Common myeloid progenitor, CD34-positive (primary cell): ENCODE data around the gene GRIK5.

Source experiments
- CTCF ChIA-PET: fragments of 350-600 bp; sonication (Branson Sonifier 250); formaldehyde crosslinking; loops from one replicate; lab custom pipeline; 2021; ENCODE audit warnings: antibody characterized with exemption; lab: Charles Lee
- POLR2A ChIA-PET: fragments of 350-600 bp; sonication (Branson Sonifier 250); formaldehyde crosslinking; loops from one replicate; lab custom pipeline; 2021; ENCODE audit warnings: antibody characterized with exemption; lab: Charles Lee
- DNase-seq, 3 donors: peaks; one replicate each; pipeline versions ENCODE4 v3.0.0 to v3.0.0-alpha.2; 2013
- H3K27ac ChIP-seq, 2 experiments: 1 replicate in 1 of 2; 2 replicates in 1 of 2; pipeline ENCODE4 v1.7.0; 2013; ENCODE audit warnings: inconsistent platforms in 2 of 2, low read length in 2 of 2, mild to moderate bottlenecking in 2 of 2, low read depth in 1 of 2, moderate library complexity in 1 of 2; ENCODE audit not compliant: severe bottlenecking in 2 of 2, insufficient read depth in 1 of 2, poor library complexity in 1 of 2
- H3K27me3 ChIP-seq, 5 experiments: replicated peaks in 2 of 5; 1 replicate in 3 of 5; 2 replicates in 2 of 5; pipeline versions ENCODE4 v1.6.1 to v1.7.0; 2013; ENCODE audit warnings: low read length in 4 of 5, mild to moderate bottlenecking in 2 of 5, moderate library complexity in 2 of 5, inconsistent platforms in 1 of 5; ENCODE audit not compliant: insufficient read depth in 5 of 5, control insufficient read depth in 4 of 5
- H3K36me3 ChIP-seq, 4 experiments: 1 replicate in 2 of 4; 2 replicates in 2 of 4; pipeline versions ENCODE4 v1.6.1 to v1.7.0; 2013; ENCODE audit warnings: low read length in 3 of 4, control low read depth in 1 of 4, mild to moderate bottlenecking in 1 of 4; ENCODE audit not compliant: control insufficient read depth in 4 of 4, insufficient read depth in 4 of 4
- H3K4me1 ChIP-seq, 4 experiments: 1 replicate in 3 of 4; 2 replicates in 1 of 4; pipeline versions ENCODE4 v1.6.1 to v1.7.1; 2013; ENCODE audit warnings: low read length in 3 of 4, mild to moderate bottlenecking in 3 of 4, control low read depth in 1 of 4, inconsistent platforms in 1 of 4, moderate library complexity in 1 of 4; ENCODE audit not compliant: control insufficient read depth in 4 of 4, insufficient read depth in 4 of 4; ENCODE audit errors: control extremely low read depth in 1 of 4
- H3K4me3 ChIP-seq, 7 experiments: 1 replicate in 4 of 7; 2 replicates in 3 of 7; pipeline versions ENCODE4 v1.5.1 to v1.7.0; 2013; ENCODE audit warnings: mild to moderate bottlenecking in 7 of 7, low read length in 6 of 7, moderate library complexity in 6 of 7, inconsistent platforms in 2 of 7, low read depth in 2 of 7, control low read depth in 1 of 7; ENCODE audit not compliant: insufficient read depth in 4 of 7, control insufficient read depth in 1 of 7; ENCODE audit errors: extremely low read depth in 1 of 7
- H3K9me3 ChIP-seq, 5 experiments: 1 replicate in 4 of 5; 2 replicates in 1 of 5; pipeline versions ENCODE4 v1.6.1 to v1.7.1; 2013; ENCODE audit warnings: low read length in 4 of 5, mild to moderate bottlenecking in 2 of 5, inconsistent platforms in 1 of 5, low read depth in 1 of 5, moderate library complexity in 1 of 5; ENCODE audit not compliant: control insufficient read depth in 4 of 5, insufficient read depth in 2 of 5; ENCODE audit errors: control extremely low read depth in 1 of 5
- WGBS: methylation state at CpG from one replicate; pipeline ENCODE4 v1.1.5; 2013; ENCODE audit not compliant: insufficient coverage; 5-methylcytosine and 5-hydroxymethylcytosine counted together

GRIK5 gene

GRCh38 chr19:42030645-42031440, 39.2 kb downstream of the GRIK5 start:
- WGBS: 100% methylated on average over 7 of the region's 7 CpGs
- Histone ChIP-seq H3K9me3 (no peaks in the 10 kb centered on the region), H3K4me1 (no peaks in the 10 kb centered on the region), H3K4me3 (no peak overlapping the region), H3K36me3 (peaks cover 2 to 26% (median 4%) of the 10 kb centered on the region in 4 experiments), H3K27ac (no peak overlapping the region), H3K27me3 (no peaks in the 10 kb centered on the region)
- ChIA-PET CTCF (interaction anchor here (2.8 to 3.6 kb wide), 2 partner anchors 8 to 13 kb away, joined by 17 to 28 read pairs; no protein-coding TSS in a partner anchor), POLR2A (no interaction called here)
- DNase-seq: no peak

- ChIA-PET CTCF (interaction anchor here (0.7 to 3.6 kb wide), 10 partner anchors 11 to 71 kb away, joined by 3 to 28 read pairs (median 3); no protein-coding TSS in a partner anchor), POLR2A (no interaction called here)
- 89% methylated on average over 8 of the region's 8 CpGs for WGBS
- peaks cover 2 to 38% (median 8%) of the 10 kb centered on the region in 4 experiments for H3K36me3 ChIP-seq
- no peaks in the 10 kb centered on the region for H3K4me1 ChIP-seq
- DNase-seq: peak in 1 of 3 donors; percentile 2
- no peaks in the 10 kb centered on the region for H3K9me3 ChIP-seq
- H3K4me3 ChIP-seq: no peak overlapping the region
- H3K27ac ChIP-seq: no peak overlapping the region
- H3K27me3 ChIP-seq: no peaks in the 10 kb centered on the region
Observed at GRCh38 chr19:42028304-42029216, 41.4 kb downstream of the GRIK5 start.

GRCh38 chr19:42024622-42025111, 45.3 kb downstream of the GRIK5 start:
- ChIA-PET POLR2A (no interaction called here), CTCF (interaction anchor here (0.8 kb wide), 1 partner anchor 13 kb away, joined by 3 read pairs; no protein-coding TSS in a partner anchor)
- Histone ChIP-seq H3K36me3 (peaks cover 0 to 47% (median 12%) of the 10 kb centered on the region in 4 experiments), H3K9me3 (no peaks in the 10 kb centered on the region), H3K4me3 (no peak overlapping the region), H3K27ac (no peak overlapping the region), H3K4me1 (peaks cover 0 to 3% (median 0%) of the 10 kb centered on the region in 4 experiments), H3K27me3 (no peaks in the 10 kb centered on the region)
- WGBS: 96% methylated on average over 9 of the region's 12 CpGs
- DNase-seq: no peak

- DNase-seq: no peak
- no peak overlapping the region for H3K4me3 ChIP-seq
- ChIA-PET POLR2A (interaction anchor here (0.6 kb wide), 1 partner anchor 11 kb away, joined by 3 read pairs; no protein-coding TSS in a partner anchor), CTCF (interaction anchor here (1.0 to 1.2 kb wide), 2 partner anchors 11 to 25 kb away, joined by 3 to 4 read pairs; no protein-coding TSS in a partner anchor)
- H3K9me3 ChIP-seq: no peaks in the 10 kb centered on the region
- H3K27me3 ChIP-seq: no peaks in the 10 kb centered on the region
- H3K27ac ChIP-seq: no peak overlapping the region
- H3K4me1 ChIP-seq: peaks cover 0 to 5% (median 0%) of the 10 kb centered on the region in 4 experiments
- H3K36me3 ChIP-seq: peaks cover 0 to 53% (median 12%) of the 10 kb centered on the region in 4 experiments
- WGBS: 100% methylated on average over 2 of the region's 4 CpGs
Observed at GRCh38 chr19:42023943-42024260, 46.1 kb downstream of the GRIK5 start.

GRCh38 chr19:42023121-42023942, 46.7 kb downstream of the GRIK5 start:
- no peaks in the 10 kb centered on the region for H3K27me3 ChIP-seq
- peaks cover 0 to 8% (median 0%) of the 10 kb centered on the region in 4 experiments for H3K4me1 ChIP-seq
- CTCF ChIA-PET: interaction anchor here (1.0 to 1.2 kb wide), 2 partner anchors 12 to 24 kb away, joined by 3 to 4 read pairs; no protein-coding TSS in a partner anchor
- no peaks in the 10 kb centered on the region for H3K9me3 ChIP-seq
- POLR2A ChIA-PET: interaction anchor here (0.6 kb wide), 1 partner anchor 11 kb away, joined by 3 read pairs; no protein-coding TSS in a partner anchor
- DNase-seq: peak in 2 of 3 donors; percentile 4 to 7
- WGBS: 95% methylated on average over 14 of the region's 17 CpGs
- no peak overlapping the region for H3K4me3 ChIP-seq
- peaks cover 0 to 56% (median 12%) of the 10 kb centered on the region in 4 experiments for H3K36me3 ChIP-seq
- H3K27ac ChIP-seq: no peak overlapping the region

- Histone ChIP-seq H3K9me3 (no peaks in the 10 kb centered on the region), H3K27me3 (no peaks in the 10 kb centered on the region), H3K27ac (no peak overlapping the region), H3K36me3 (peaks cover 0 to 58% (median 13%) of the 10 kb centered on the region in 4 experiments), H3K4me3 (no peak overlapping the region), H3K4me1 (peaks cover 0 to 10% (median 0%) of the 10 kb centered on the region in 4 experiments)
- DNase-seq: no peak
- POLR2A ChIA-PET: no interaction called here
- CTCF ChIA-PET: interaction anchor here (1.2 kb wide), 1 partner anchor 12 kb away, joined by 4 read pairs; no protein-coding TSS in a partner anchor
- 100% methylated on average over 3 of the region's 5 CpGs for WGBS
Observed at GRCh38 chr19:42022616-42023015, 47.4 kb downstream of the GRIK5 start.
